ENCODE data around the gene KCTD17.

DNA sequence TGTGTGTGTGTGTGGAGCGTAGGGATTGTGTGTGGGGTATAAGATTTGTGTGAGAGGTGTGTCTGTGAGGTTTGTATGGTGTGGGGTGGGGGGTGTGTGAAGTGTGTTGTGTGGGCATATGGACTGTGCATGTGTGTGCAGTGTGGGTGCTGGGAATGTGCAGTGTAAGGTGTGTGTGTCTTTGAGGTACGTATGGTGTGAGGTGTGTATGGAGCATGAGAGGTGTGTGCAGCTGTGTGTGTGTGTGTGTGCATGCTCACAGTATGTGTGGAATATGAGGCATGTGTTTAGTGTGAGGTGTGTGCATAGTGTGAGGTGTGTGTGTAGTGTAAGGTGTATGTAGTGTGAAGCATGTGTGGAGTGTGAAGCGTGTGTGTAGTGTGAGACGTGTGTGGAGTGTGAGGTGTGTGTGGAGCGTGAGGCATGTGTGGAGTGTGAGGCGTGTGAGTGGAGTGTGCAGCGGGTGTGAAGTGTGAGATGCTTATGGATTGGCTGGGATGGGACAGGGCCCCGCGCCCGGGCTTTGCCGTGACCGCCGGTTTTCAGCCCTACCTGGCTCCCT lies 59.7 kb downstream of the KCTD17 start:
- TF ChIP-seq POLR2A (IDR thresholded peaks at IDR 0.05), result no peak
- TF ChIP-seq, protein P1, sequence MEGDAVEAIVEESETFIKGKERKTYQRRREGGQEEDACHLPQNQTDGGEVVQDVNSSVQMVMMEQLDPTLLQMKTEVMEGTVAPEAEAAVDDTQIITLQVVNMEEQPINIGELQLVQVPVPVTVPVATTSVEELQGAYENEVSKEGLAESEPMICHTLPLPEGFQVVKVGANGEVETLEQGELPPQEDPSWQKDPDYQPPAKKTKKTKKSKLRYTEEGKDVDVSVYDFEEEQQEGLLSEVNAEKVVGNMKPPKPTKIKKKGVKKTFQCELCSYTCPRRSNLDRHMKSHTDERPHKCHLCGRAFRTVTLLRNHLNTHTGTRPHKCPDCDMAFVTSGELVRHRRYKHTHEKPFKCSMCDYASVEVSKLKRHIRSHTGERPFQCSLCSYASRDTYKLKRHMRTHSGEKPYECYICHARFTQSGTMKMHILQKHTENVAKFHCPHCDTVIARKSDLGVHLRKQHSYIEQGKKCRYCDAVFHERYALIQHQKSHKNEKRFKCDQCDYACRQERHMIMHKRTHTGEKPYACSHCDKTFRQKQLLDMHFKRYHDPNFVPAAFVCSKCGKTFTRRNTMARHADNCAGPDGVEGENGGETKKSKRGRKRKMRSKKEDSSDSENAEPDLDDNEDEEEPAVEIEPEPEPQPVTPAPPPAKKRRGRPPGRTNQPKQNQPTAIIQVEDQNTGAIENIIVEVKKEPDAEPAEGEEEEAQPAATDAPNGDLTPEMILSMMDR (IDR thresholded peaks at IDR 0.05), result no peak
